Stomach smooth muscle (tissue), 2 donors: ENCODE measurements around the gene TRMT61A.

ENCODE experiments used
- H3K27ac ChIP-seq: one replicate; pipeline ENCODE4 v1.7.0; 2013; ENCODE audit warnings: mild to moderate bottlenecking, low read length, inconsistent platforms
- H3K27me3 ChIP-seq, 2 donors: one replicate each; pipeline ENCODE4 v1.7.0; 2013; ENCODE audit warnings: low read length in 2 of 2; ENCODE audit not compliant: insufficient read depth in 2 of 2, control insufficient read depth in 1 of 2
- H3K36me3 ChIP-seq, 2 donors: one replicate each; pipeline ENCODE4 v1.7.0; 2013; ENCODE audit warnings: low read length in 2 of 2; ENCODE audit not compliant: control insufficient read depth in 2 of 2, insufficient read depth in 2 of 2
- H3K4me1 ChIP-seq: one replicate; pipeline ENCODE4 v1.7.0; 2013; ENCODE audit warnings: low read length; ENCODE audit not compliant: control insufficient read depth, insufficient read depth
- H3K4me3 ChIP-seq, 2 donors: one replicate each; pipeline ENCODE4 v1.7.0; 2013; ENCODE audit warnings: low read length in 2 of 2
- H3K9ac ChIP-seq, 2 donors: one replicate each; pipeline ENCODE4 v1.7.0; 2013; ENCODE audit warnings: low read length in 2 of 2, mild to moderate bottlenecking in 1 of 2
- H3K9me3 ChIP-seq, 2 donors: one replicate each; pipeline ENCODE4 v1.7.0; 2013; ENCODE audit warnings: low read length in 2 of 2; ENCODE audit not compliant: control insufficient read depth in 2 of 2
- donor health status: healthy.
- donor health status: Pancreatic carcinoma.

The TRMT61A gene

DNA sequence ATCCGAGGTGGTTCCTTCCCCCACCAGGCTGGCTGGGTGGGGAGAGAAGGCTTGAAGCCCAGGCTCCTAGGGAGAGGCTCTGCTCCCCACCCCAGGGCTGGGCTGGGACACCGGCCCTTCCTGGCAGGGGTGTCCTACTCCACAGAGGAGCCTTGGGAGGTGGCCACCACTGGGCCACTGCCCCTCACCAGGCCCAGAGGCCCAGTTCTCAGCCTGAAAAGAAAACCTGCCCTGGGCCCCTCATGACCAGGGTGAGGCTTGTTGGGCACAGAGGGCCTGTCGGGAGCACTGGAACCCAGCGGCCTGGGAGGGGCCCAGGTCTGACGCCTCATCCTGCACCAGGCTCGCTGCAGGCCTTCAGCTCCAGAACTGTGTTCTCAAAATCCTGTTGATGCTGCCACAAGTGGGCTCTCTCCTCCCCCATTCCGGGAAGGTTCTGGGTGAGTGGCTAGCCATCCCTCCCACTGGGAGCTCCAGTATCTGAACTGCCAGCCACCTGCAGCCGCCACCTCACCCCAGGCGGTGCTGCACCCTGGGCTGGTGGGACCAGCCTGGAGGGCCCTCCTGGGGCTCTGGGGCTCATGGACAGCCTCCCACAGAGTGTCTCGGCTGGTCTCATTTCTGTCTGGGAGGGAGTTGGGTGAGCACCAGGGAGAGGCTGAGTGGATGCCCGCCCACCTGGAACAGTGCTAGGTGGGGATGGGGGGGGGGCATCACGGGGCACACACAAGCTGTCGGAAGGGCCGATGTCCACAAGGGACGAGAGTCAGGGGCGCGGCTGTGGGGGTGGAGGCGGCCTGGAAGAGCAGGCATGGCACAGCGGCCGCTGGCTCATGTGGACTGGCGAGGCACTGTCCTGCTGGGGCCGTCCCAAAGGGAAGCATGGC lies 21.7 kb downstream of the TRMT61A start:
- H3K9ac ChIP-seq, result peak overlapping the region; percentile 84 to 88
- peaks cover 83% of the 10 kb centered on the region for H3K4me1 ChIP-seq
- peak overlapping the region; percentile 56 to 66 for H3K4me3 ChIP-seq
- peak overlapping the region; percentile 98 for H3K27ac ChIP-seq
- H3K9me3 ChIP-seq, result no peaks in the 10 kb centered on the region
- no peaks in the 10 kb centered on the region for H3K36me3 ChIP-seq
- H3K27me3 ChIP-seq, result no peaks in the 10 kb centered on the region

DNA sequence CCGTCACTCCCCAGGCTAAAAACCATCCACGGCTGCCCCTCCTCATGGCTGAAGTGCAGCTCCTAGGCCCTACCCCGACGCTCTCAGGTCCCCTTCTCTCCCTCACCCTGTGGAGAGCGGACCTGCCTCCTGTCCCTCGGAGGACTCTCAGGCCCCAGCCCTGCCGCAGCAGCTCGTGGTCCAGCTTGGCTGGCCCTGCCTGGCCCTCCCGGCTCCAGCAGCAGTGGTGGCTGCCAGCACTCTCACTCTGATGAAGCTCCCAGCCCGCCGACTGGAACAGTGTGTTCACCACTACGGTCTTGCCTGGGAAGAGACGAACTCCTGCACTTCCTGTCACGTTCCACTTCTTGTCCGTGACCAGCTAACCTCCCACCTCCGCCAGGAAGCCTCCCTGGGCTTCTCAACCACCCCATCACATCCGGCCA lies 22.4 kb downstream of the TRMT61A start:
- peak overlapping the region; percentile 98 for H3K27ac ChIP-seq
- H3K27me3 ChIP-seq, result no peaks in the 10 kb centered on the region
- peaks cover 80% of the 10 kb centered on the region for H3K4me1 ChIP-seq
- peak overlapping the region; percentile 84 to 88 for H3K9ac ChIP-seq
- no peaks in the 10 kb centered on the region for H3K9me3 ChIP-seq
- no peaks in the 10 kb centered on the region for H3K36me3 ChIP-seq
- H3K4me3 ChIP-seq, result peak overlapping the region; percentile 56 to 66

DNA sequence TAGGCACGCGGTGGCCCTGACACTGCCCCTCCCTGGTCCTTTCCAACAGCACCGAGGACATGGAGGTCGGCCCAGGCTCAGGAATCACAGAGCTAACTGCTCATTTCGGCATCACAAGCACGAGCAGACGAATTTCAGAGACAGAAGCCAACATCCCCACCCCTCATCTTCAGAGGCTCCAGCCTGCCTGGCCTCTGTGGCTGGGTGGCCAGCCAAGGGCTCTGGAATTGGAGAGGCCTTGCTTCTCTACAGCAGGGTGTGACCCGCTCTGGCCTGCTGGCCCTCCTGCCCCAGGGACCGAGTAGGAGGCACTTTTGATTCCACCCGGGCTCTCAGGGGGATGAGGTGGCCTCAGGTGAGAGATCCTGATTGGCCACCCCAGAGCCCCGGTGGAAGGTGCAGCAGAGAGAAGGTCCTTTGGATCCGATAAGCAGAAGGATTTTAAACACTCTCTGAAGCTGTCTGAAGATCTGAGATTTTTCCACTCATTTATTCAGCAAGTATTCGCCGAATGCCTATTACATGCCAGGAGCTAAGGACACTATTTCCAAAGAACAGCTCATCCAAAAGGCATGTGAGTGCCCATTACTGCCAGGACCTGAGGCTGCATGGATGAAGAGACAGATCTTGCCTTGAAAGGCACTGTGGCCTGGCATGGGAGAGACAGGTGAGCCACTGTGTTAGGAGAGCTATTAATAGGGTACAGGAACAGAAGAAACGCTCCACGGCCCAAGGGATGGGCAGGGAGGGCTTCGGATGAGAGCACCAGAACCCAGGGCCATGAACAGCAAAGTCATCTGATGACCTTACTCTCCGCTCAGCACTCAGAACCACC lies 23.2 kb downstream of the TRMT61A start:
- H3K9ac ChIP-seq, result peak overlapping the region; percentile 84 to 88
- peak overlapping the region; percentile 98 for H3K27ac ChIP-seq
- no peaks in the 10 kb centered on the region for H3K36me3 ChIP-seq
- no peaks in the 10 kb centered on the region for H3K9me3 ChIP-seq
- H3K4me1 ChIP-seq, result peaks cover 72% of the 10 kb centered on the region
- H3K4me3 ChIP-seq, result peak overlapping the region; percentile 56 to 66
- H3K27me3 ChIP-seq, result no peaks in the 10 kb centered on the region

DNA sequence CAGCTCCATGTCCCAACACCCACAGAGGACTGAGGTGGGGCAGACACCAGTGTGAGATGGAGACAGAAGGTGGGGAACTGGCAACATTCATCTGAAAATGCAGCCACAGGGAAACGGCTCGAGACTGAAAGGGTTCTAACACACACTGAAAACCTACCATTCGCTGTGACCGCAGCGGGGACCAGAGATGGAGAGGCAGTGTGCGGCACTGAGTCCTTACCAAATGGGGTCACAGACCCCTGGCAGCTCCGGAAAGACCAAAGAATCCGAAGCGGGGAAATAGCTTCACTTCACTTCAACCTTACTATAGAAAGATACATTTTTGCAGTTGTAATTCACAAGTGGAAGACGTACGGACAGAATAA lies 23.8 kb downstream of the TRMT61A start:
- H3K9ac ChIP-seq, result peak overlapping the region; percentile 84 to 88
- H3K4me1 ChIP-seq, result peaks cover 76% of the 10 kb centered on the region
- peak overlapping the region; percentile 98 for H3K27ac ChIP-seq
- H3K27me3 ChIP-seq, result no peaks in the 10 kb centered on the region
- H3K4me3 ChIP-seq, result peak overlapping the region; percentile 34 to 66
- H3K9me3 ChIP-seq, result no peaks in the 10 kb centered on the region
- H3K36me3 ChIP-seq, result no peaks in the 10 kb centered on the region

- peaks cover 71% of the 10 kb centered on the region for H3K4me1 ChIP-seq
- H3K9me3 ChIP-seq, result no peaks in the 10 kb centered on the region
- H3K9ac ChIP-seq, result no peak overlapping the region
- H3K36me3 ChIP-seq, result peaks cover 13 to 20% of the 10 kb centered on the region in 2 donors
- no peaks in the 10 kb centered on the region for H3K27me3 ChIP-seq
- no peak overlapping the region for H3K4me3 ChIP-seq
- H3K27ac ChIP-seq, result peak overlapping the region; percentile 53
These were observed 26.8 kb downstream of the TRMT61A start for GRCh38 chr14:103555559-103556337.

GRCh38 chr14:103556946-103557758 lies 28.2 kb downstream of the TRMT61A start:
- Histone ChIP-seq H3K4me1 (peaks cover 67% of the 10 kb centered on the region), H3K9ac (peak overlapping the region in 1 of 2 donors; percentile 42), H3K27ac (peak overlapping the region; percentile 58), H3K4me3 (peak overlapping the region in 1 of 2 donors; percentile 49), H3K27me3 (no peaks in the 10 kb centered on the region), H3K9me3 (no peaks in the 10 kb centered on the region), H3K36me3 (peaks cover 13 to 20% of the 10 kb centered on the region in 2 donors)

DNA sequence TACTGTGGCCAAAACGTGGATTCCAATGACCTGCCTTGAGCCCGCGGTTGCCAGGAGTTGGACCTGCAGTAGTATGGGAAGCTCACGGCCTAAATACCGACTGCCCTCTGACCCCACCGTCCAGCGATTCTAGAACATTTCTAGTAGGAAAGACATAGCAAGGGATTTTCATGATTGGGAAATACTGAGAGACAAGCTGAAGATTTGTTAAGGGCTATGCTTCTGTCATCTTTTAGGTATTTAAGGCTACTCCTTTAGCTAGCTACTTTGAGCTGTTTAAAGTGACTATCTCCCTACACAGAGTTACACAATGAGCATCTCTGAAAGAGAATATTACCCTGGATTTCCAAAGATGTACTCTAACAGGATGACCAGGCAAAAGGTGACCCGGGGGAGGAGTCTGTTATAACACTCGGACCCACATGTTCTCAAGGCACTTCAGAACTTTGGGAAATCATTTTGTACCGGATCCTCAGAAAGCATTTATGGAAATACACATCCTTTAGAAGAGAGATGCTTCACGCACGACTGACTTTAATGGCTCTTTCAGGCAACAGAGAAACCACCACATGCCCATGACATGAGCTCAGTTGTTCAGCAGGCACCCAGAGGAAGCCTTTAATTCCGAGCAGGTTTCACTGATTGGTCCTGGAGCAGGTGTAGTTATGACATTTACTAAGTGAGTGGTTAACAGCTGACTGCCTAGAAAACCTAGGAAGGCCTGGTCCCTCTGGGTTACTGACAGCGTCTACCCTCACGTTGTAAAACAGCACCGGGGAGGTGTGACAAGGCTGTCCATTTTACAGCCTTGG lies 29.3 kb downstream of the TRMT61A start:
- peak overlapping the region; percentile 58 for H3K27ac ChIP-seq
- H3K36me3 ChIP-seq, result peaks cover 13 to 20% of the 10 kb centered on the region in 2 donors
- H3K4me1 ChIP-seq, result peaks cover 56% of the 10 kb centered on the region
- no peaks in the 10 kb centered on the region for H3K27me3 ChIP-seq
- no peaks in the 10 kb centered on the region for H3K9me3 ChIP-seq
- H3K9ac ChIP-seq, result peak overlapping the region in 1 of 2 donors; percentile 51
- H3K4me3 ChIP-seq, result no peak overlapping the region

DNA sequence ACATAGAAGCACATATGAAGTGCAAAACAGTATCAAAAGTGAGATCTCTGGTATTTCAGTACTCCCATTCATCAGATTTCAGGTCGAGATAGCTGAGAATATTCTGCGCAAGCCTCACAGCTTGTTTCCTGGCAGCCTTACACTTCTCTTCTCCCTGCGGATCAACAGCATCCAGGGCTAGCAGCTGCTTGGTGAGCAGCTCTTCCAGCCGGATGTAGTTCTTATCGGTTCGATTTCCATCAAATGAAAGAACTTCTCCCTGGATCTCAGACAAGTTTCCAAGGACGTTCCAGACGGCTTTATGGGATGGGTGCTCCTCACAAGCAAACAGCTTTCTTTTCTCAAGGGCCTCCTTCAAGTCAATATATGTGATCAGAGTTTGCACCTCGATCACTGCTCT lies 30.8 kb downstream of the TRMT61A start:
- H3K9ac ChIP-seq, result no peak overlapping the region
- no peak overlapping the region for H3K27ac ChIP-seq
- H3K4me1 ChIP-seq, result peaks cover 54% of the 10 kb centered on the region
- no peaks in the 10 kb centered on the region for H3K27me3 ChIP-seq
- H3K36me3 ChIP-seq, result peaks cover 13 to 20% of the 10 kb centered on the region in 2 donors
- no peaks in the 10 kb centered on the region for H3K9me3 ChIP-seq
- H3K4me3 ChIP-seq, result no peak overlapping the region

DNA sequence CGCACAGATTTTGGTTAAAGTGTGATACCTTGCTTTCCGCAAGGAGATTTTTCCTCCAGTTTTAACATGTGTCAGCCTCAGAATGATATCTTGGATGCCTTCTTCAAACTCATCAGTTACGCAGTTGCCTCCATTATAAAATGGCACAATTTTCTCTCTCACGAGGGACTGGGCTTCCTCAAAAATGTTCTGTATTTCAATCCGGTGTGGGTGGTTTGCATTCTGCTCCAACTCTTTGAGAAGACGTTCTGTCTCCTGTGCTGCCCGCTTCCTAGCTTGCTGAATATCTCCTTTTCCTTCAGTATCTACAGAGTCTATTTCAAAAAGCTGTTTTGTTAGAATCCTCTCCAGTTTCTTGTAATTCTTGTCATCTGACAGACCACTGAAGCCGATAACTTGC lies 31.7 kb downstream of the TRMT61A start:
- H3K27me3 ChIP-seq, result no peaks in the 10 kb centered on the region
- peaks cover 13 to 20% of the 10 kb centered on the region in 2 donors for H3K36me3 ChIP-seq
- H3K4me3 ChIP-seq, result peak overlapping the region in 1 of 2 donors; percentile 88
- no peak overlapping the region for H3K27ac ChIP-seq
- H3K9me3 ChIP-seq, result no peaks in the 10 kb centered on the region
- peak overlapping the region in 1 of 2 donors; percentile 67 for H3K9ac ChIP-seq
- peaks cover 47% of the 10 kb centered on the region for H3K4me1 ChIP-seq
